C4-2B (cell line): ENCODE data around the gene TMED6.

Experiments used
- CTCF ChIP-seq: fragments of 450-650 bp; conservative IDR thresholded peaks from 2 replicates; pipeline ENCODE4 v1.5.1; 2017; ENCODE audit warnings: mild to moderate bottlenecking
- ZFX ChIP-seq: fragments of 450-650 bp; IDR thresholded peaks from 2 replicates; pipeline ENCODE4 v1.6.1; 2017

- TF ChIP-seq CTCF (no peak), ZFX (no peak)
Measured at GRCh38 chr16:69371564-69371963, 20.0 kb upstream of the TMED6 start.
